Retina (tissue), 1 donor: ENCODE results near the gene SCFD2.
"Not testable (repeated sequence)": the region's sequence is repeated elsewhere in the genome, so short reads cannot be mapped to it uniquely, and the experiment has no call there.

Experiments
- DNase-seq: peaks from one replicate; pipeline ENCODE4 v3.0.0-alpha.2; 2016

Gene SCFD2

DNA sequence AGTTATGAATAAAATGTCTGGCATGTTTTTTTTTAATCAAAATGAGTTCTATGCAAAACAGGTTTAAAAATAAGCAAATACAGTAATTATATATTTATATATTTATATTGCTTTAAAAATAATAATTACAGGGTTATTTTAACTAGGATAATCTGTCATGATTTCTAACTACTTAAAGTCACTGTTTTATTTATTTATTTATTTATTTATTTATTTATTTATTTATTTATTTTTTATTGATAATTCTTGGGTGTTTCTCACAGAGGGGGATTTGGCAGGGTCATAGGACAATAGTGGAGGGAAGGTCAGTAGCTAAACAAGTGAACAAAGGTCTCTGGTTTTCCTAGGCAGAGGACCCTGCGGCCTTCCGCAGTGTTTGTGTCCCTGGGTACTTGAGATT is 129.2 kb downstream of the SCFD2 start:
- not testable (repeated sequence) for DNase-seq

DNA sequence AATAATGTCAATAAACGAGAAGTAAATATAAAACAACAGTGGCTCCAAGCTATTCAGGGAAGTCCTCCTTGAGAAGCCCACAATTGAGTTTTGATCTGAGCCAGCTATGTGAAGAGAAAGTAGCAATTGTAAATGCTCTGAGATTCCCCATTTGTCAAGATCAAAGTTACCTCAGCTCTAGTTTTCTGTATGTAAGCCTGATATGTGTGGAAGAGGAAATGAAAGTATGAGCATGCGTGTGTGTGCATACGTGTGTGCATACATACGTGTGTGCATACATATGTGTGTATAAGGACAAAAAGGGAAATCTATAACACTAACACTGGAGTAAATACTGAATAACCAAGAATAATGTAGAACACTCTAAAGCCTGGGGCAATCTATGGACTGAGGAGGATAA is 130.3 kb downstream of the SCFD2 start:
- DNase-seq: no peak

DNA sequence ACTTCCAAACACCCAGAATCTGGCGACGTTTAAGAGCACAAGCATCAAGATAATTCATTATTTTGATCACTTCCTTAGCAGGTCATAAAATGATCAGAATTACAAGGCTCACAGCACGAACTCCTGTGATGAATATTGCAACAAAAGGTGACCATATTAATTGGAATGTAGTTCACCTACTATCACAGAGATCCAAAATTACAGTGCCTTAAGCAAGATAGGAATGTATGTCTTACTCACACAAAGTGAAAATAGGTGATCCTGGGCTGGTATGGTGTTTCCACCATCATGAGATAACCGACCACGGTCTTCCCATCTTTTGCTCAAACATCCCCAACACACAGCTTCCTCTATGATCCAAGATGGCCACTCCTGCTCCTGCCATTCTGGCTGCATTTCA is 131.2 kb downstream of the SCFD2 start:
- DNase-seq: no peak

DNA sequence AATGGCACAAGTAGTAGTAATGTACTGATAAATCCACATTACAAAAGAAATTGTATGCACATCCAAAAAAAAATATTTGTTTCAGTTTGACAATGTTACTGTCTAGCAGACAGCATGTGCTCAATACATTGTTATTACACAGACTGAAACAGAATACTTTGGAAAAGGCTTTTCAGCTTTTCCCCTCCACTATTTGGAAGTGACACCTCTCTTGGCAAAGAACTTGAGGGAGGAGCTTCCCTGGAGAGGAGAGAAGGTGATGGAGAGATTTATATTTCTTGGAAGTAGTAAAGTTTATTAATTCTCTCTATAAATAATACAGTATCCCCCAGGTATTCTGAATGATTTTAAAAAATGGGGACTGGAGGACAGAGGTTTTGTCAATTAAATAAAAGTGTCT is 131.8 kb downstream of the SCFD2 start:
- DNase-seq: no peak

DNA sequence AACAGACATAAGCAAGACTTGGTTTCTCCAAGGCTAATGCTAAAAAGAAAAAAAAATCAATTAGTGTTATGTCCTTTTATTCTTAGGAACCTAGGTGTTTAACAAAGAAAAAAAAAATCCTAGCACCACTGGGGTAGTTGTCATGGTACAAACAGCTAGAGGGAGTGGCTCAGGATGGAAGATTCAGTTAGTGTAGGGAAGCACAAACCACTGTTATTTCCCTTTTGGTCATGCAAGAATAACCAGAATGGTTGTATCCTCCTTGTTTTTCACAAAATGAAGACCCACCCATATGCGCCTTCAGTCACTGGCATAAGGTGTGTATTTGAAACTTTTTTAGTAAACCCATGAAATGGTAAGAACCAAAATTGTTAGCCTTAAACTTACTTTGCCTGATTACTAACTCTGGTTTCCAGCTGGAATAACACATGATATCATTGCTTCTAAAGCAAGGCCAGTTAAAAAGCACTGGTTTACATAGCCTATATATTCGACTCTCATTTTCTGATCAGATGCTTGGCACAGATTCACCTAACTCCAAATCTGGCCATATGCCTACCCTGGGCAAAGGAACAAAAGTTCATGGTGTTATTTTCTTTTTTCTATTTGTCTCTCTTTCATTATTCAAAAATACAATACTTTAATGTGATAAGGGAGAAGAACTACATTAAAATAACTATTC is 132.6 kb downstream of the SCFD2 start:
- DNase-seq: no peak

DNA sequence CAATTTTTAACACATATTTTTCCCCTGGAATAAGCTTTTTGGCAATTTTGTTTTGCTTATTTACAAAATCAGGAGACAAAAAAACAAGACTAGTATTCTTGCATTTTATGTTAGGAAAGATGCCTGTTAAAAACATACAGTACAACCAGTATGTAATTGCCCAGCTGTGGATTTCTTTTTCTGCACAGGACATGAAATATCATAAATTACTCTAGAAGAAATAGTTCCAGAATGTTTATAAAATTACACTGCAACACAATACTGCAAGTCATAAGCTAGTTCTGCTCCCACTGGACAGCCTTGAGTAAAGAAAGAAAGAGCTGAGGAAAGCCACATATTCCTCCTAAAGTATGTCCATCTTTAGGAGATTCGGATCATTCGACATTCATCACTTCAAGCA is 133.5 kb downstream of the SCFD2 start:
- no peak for DNase-seq

DNA sequence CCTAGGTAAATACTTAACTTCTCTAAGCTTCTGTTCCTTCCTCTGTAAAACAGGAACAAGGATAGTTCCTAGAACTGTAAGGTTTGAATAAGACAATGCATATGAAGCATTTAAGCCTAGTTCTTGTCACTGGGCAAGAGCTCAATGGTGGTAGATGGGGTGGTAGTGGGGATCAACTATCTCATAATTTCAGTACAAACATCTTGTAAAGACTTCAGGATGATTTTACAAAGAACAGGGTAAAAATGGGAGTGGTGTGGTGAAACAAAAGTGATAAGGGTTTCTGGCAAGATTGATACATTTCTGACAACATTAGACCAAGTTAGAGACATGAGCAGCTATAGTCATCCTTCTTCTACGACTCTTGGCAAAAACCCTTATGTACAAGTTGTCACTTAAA is 137.8 kb downstream of the SCFD2 start:
- no peak for DNase-seq

DNA sequence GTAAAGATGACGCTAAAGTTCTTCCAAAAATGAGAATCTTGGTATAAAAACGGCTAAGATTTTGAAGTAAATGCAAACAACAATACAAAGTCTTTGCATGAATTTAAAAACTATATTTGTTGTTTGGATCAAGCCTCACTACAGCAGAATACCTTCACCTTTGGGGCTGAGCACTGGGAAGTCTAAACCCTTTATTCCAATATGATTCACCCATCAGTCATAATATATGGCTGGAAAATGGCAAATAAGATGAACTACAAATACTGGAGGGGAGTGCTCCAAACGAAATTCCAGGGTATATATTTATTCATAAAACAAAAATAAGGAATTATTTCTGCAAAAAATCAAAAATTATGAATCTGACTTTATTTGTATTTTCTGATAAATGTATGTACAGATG is 138.4 kb downstream of the SCFD2 start:
- no peak for DNase-seq

DNA sequence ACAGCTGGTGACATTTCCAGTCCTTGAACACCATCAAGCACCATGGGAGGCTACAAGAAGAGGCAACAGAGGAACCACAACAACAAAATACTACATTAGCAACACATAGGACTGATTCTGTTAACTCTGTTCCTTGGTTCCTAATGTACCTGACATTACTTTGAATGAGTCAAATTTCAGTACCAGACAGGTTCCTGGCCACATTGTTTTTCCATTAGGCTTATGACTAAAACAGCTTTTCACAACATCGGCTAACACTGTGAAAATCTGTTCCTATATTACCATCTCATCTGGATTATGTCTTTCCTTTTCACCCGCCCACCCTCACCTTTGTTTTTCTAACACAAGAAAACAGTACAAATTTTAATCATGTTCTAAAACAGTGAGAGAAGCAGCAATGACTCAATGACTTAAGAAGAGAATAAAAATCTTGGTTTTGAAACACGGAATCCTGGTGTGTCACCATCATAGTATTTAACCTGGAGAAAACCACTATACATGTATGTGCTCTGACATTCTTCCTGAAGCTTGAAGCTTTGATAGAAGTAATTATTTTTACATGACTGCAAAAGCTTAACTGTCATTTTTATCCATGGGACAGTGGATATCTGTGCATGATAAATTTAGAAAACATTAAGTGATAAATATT is 143.9 kb downstream of the SCFD2 start:
- no peak for DNase-seq

DNA sequence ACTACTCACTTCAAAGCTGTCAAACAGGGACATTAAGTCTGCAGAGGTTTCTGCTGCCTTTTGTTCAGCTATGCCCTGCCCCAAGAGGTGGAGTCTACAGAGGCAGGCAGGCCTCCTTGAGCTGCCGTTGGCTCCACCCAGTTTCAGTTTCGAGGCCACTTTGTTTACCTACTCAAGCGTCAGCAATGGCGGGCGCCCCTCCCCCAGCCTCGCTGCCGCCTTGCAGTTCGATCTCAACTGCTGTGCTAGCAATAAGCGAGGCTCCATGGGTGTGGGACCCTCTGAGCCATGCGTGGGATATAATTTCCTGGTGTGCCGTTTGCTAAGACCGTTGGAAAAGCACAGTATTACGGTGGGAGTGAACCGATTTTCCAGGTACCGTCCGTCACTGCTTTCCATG is 146.7 kb downstream of the SCFD2 start:
- not testable (repeated sequence) for DNase-seq

DNA sequence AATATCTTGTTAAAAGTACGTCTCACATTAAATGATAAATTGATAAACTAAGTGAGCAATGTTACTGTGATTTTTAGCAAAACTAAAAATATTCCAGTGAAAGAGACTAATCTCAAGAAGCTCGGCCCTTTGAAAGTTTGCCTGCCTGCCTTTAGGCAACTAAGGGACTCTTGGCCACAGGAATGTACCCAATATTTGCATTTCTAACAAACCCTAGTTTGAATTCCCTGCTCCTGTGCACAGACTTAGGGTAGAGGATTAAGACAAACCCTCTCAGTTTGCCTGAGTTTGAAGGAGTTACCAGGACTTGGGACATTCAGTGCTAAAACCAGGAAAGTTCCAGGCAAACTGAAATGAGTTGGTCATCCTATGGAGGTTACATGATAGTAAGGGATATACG is 157.1 kb downstream of the SCFD2 start:
- DNase-seq: no peak

DNA sequence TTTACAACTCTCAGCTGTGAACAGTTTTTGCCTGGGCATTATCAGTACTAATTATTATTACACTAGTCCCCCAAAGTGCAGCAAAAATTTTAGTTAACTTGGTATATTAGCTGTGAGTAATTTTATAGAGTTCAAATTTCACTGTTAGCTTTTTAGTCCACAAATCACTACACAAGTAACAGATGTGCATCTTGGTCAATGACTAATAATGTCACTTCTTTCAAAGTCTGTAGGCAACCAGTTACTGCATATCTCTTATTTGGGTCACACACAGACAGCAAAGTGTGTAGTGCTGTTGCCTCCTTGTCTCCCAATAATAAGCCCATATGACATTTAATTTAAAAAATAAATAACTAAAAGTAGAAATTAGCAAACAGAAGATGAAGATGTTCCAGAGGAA is 159.9 kb downstream of the SCFD2 start:
- no peak for DNase-seq

DNA sequence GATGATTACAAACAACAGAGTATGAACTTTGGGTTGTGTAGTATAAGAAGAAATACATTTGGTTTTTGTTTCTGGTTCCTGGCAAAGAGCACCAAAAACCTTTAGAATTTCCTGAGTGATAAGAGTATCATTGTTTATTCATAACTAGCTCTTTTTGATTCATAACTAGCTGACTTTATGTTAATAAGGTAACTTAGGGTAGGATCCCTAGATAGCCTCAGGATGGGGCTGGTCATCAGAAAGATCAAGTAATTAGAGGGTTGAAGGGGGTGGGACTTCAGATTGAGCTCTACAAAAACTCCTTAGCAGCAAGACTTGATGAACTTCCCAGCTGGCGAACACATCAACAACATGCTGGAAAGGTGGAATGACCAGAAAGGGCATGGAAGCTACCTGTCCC is 166.5 kb downstream of the SCFD2 start:
- no peak for DNase-seq

DNA sequence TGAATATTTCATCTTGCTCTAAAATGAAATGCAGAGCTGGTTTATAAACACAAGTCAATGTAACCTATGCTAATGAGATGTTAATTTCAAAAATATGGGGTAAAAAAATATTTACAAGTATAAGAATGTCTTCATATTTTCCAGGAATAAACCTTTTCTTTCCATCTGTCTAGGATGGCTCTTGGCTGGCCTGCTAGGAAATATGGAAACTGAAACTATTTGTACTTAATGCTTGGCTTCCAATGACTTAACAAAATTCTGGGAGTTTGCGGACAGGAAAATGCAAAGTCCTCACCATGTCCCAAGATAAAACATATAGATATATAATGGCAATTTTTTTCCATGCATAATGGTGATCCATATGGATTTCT is 168.1 kb downstream of the SCFD2 start:
- no peak for DNase-seq

DNA sequence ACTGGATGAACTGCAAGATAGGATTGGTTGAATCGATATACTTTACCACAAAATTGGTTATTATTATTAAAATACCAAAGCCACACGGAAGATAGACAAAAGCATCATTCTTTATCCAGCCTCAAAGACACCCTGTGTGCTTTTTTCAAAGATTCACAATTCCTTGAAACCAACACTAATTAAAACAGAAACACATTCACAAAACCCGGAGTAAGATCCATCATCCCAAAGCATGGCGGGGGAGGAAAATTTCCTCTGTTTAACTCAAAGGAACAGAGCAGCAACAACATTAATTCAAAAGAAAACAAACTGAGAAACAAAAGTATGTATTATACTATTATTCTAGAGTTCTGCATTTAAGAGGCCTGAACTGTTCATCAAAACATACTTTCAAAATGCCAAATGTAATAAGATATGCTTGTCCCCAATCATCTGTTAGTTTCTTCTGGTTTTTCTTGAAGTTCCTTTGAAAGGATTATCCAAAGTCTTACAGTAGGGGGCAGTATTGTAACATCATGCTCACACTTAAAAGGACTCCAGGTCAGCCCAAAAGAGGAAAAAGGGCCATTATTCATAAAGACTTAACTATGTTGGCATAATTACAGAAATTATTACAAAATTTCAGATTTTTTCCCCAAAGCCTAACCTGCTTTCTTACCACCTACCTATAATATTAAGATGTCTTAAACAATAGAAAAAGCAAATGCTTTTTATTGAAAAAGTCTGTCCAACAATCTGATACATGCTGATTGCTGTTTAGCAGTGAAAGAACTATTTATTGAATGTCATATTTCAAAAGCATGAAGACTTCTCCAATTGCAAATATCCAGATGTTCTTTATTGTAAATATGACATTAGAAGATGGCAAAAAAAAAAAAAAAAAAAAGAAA is 168.7 kb downstream of the SCFD2 start:
- DNase-seq: peak; percentile 63

DNA sequence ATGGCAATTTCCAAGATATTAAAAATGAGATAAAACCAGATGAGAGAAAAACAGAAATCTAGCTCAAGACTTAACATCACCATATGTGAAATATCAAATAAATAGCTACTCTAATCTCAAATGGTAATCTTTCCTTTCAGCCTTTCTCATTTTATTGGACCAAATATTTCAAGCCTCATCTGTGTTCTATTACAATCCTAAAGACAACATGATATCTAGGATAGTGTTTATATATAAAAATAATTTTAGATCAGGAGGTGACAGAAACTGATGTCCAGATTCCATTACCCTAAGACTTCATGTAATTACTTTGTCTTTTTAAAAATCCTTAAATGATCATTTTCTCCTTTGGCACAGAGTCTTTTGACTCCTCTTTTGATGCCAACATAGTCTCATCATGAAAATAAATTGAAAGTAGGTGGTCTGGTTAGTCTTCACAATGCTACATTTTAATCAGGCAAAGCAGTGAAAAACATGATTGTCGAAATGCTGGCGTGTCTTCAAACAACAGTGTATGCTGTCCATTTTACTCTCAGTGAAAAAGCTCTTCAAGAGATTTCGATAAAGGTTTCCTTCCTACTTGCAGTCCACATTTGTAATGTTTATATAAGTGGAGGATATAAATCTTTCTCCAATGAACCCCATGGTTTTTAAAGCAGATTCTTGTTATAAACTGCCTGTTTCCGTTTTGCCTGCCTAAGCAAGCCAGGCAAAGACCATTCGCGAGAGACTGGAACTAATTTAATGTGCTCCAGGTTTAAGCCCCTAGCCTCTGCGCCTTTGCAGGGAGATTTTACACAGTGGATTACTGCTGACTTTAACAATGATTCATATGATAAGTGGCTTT is 169.8 kb downstream of the SCFD2 start:
- DNase-seq: no peak

DNA sequence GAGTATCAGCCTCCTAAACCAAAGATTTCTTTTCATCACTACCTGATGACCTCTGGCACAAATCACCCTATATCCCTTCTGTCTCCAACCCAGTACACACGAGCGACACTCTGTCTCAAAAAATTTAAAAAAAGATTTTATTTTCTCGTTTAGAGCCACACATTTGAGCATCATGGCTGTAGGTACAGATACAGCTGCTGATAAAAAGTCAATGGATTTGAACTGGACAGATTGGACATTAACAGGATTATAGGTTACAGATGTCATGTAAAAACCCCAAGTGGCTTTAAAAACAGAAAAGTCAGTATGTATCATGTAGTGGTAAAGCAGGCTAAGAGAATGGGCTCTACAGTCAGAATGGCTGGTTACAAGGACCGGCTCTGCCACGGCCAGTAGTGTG is 171.1 kb downstream of the SCFD2 start:
- no peak for DNase-seq

DNA sequence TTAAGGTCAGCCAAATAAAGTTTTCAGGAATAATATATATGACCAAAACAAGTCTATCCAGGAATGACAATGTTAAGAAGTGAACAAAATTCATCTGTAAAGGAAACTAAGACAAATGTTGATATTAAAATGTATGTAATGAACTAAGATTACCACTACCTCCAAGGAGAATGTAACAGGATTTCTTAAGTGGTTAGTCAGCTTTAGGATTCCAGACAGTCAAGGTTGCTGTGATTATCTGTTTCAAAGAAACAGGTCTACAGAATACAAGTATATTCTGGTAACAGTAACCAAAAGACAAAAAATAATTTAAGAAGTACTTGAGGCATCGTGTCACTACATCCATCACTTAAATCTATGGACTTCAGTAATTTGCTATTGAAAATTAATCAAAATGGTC is 172.8 kb downstream of the SCFD2 start:
- DNase-seq: no peak

DNA sequence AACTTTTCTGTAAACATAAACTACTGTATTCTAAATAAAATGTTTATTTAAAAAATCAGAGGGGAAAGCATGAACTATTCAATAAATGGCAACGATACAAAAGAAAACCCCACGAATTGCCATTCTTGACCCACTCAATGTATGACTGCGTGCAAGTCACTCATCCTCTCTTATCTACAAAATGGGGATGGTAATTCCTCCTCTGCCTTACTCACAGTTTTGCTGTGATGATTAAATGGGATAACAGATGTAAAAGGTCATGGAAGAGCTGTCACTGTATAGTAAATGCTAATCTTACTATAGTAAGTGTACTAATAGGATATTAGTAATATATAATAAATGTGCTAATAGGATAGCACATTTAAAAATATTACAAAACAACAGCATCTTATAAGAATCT is 173.4 kb downstream of the SCFD2 start:
- no peak for DNase-seq

DNA sequence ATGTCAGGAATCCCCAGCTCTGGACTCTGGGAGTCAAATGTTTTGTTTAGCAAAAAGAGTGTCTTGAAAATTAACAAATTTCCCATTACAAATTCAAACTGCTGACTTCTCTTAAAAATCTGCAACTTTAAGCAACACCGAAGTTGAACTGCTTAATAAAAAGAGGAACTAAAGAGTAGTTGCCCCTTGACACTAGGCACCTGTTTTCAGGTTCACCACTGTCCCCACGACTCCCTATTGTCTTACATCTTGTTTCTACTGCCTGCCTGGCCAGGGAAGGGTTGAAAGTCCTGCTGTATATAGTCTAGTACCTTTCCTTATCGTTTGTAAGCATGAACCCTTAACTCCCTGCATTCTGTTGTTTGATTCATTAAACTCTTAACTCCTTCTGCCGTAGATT is 173.9 kb downstream of the SCFD2 start:
- DNase-seq: no peak

DNA sequence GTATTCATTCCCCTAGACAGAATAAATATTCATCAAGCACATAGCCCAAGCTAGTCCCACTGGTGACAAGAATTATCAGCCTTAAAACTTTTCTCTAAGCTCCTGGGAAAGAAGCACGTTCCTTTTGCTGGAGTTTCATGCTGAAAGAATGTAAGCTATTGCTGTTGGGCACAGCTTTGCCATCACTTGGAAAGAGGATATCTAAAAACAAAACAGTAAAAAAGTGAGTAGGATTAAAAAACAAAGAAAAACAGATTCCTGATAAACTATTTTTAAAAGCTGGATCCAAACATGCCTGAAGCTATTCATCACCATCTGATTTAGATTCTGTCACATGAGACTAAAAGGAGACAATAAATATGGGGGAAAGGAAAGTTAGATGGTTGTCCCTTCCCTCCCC is 176.8 kb downstream of the SCFD2 start:
- no peak for DNase-seq

DNA sequence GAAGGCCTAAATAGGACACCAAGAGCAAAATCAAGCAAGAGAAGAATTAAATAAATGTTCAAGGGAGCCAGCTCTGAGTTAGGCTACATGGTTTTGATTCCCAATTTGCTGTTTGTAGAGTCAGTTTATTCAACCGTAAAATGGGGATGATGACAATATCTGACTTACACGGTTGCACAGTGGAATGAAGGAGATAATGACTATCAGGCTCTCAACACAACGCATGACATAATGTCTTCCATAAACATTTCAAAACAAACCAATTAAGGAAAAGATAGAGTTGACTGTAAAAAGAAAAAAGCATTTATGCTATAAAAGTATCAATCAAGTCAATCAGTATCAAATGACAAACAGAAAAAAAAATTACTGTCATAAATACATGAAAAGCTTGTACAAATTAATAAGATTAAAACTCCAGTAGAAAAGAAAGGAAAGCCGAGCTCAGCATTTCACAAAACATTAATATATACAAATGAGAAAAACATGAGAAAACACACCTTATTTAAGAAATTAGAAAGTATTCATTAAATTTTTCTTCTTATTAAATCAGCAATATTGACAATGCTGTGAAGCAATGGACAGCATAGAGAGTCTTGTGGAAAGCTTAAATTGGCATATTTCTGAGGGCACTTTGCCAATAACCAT is 179.0 kb downstream of the SCFD2 start:
- peak; percentile 16 for DNase-seq
